BLaER1 treated with 17β-estradiol and CSF1 and Interleukin-3, amounts not matched to agents 10 nM and 100 nM (cell line): ENCODE results near the gene ARMC10.
A peak's percentile ranks its signal among the peaks of the same experiment; 100 is the strongest.

Experiments used
- H3K27ac ChIP-seq, 11 experiments: shearing (Covaris generic); formaldehyde crosslinking; 2 replicates each; pipeline ENCODE4 v1.8.1; 2022
- H3K27me3 ChIP-seq, 11 experiments: shearing (Covaris generic); formaldehyde crosslinking; 2 replicates each; pipeline ENCODE4 v1.8.1; 2022
- H3K36me3 ChIP-seq, 11 experiments: shearing (Covaris generic); formaldehyde crosslinking; 2 replicates each; pipeline ENCODE4 v1.8.1; 2022
- H3K4me1 ChIP-seq, 10 experiments: shearing (Covaris generic); formaldehyde crosslinking; 2 replicates each; pipeline ENCODE4 v1.8.1; 2022
- H3K4me2 ChIP-seq, 11 experiments: shearing (Covaris generic); formaldehyde crosslinking; 2 replicates each; pipeline ENCODE4 v1.8.1; 2022
- H3K4me3 ChIP-seq, 10 experiments: shearing (Covaris generic); formaldehyde crosslinking; 2 replicates each; pipeline ENCODE4 v1.8.1; 2022
- H3K9ac ChIP-seq, 11 experiments: shearing (Covaris generic); formaldehyde crosslinking; 2 replicates each; pipeline ENCODE4 v1.8.1; 2022
- H3K9me3 ChIP-seq, 11 experiments: shearing (Covaris generic); formaldehyde crosslinking; replicated peaks in 1 of 11; 2 replicates each; pipeline ENCODE4 v1.8.1; 2022
- H4K20me1 ChIP-seq, 11 experiments: shearing (Covaris generic); formaldehyde crosslinking; 2 replicates each; pipeline ENCODE4 v1.8.1; 2022
- Cebpa-rat ChIP-seq, 11 experiments: shearing (Covaris generic); IDR thresholded peaks; 2 replicates each; pipeline ENCODE4 v1.8.1; 2022

The ARMC10 gene

GRCh38 chr7:103115771-103116170 is 40.8 kb downstream of the ARMC10 start:
- no peaks in the 10 kb centered on the region for H3K27me3 ChIP-seq
- peaks cover 15 to 47% (median 26%) of the 10 kb centered on the region in 11 experiments for H3K36me3 ChIP-seq
- H3K4me1 ChIP-seq, result no peaks in the 10 kb centered on the region
- no peak overlapping the region for H3K4me3 ChIP-seq
- H3K9me3 ChIP-seq, result peaks cover 0 to 12% (median 5%) of the 10 kb centered on the region in 11 experiments; a peak in 11 of 22 replicates
- H3K9ac ChIP-seq, result no peak overlapping the region
- TF ChIP-seq Cebpa-rat (IDR thresholded peaks at IDR 0.05), result no peak
- no peak overlapping the region for H3K4me2 ChIP-seq
- H3K27ac ChIP-seq, result no peak overlapping the region
- H4K20me1 ChIP-seq, result no peaks in the 10 kb centered on the region

- Histone ChIP-seq H3K9me3 (peaks cover 0 to 8% (median 3%) of the 10 kb centered on the region in 11 experiments; a peak in 11 of 22 replicates), H3K4me3 (no peak overlapping the region), H3K4me1 (no peaks in the 10 kb centered on the region), H3K27me3 (no peaks in the 10 kb centered on the region), H3K27ac (no peak overlapping the region), H3K36me3 (peaks cover 22 to 54% (median 34%) of the 10 kb centered on the region in 11 experiments), H3K9ac (no peak overlapping the region), H3K4me2 (no peak overlapping the region), H4K20me1 (no peaks in the 10 kb centered on the region)
- no peak for TF ChIP-seq Cebpa-rat (IDR thresholded peaks at IDR 0.05)
These were observed 41.6 kb downstream of the ARMC10 start for GRCh38 chr7:103116511-103116910.

GRCh38 chr7:103116991-103117390 is 42.1 kb downstream of the ARMC10 start:
- Histone ChIP-seq H3K27me3 (no peaks in the 10 kb centered on the region), H3K4me2 (no peak overlapping the region), H3K4me3 (no peak overlapping the region), H3K4me1 (no peaks in the 10 kb centered on the region), H3K9ac (no peak overlapping the region), H3K36me3 (peaks cover 27 to 59% (median 35%) of the 10 kb centered on the region in 11 experiments), H4K20me1 (no peaks in the 10 kb centered on the region), H3K27ac (no peak overlapping the region), H3K9me3 (peaks cover 0 to 3% (median 0%) of the 10 kb centered on the region in 11 experiments; a peak in 7 of 22 replicates)
- no peak for TF ChIP-seq Cebpa-rat (IDR thresholded peaks at IDR 0.05)

- no peak for TF ChIP-seq Cebpa-rat (IDR thresholded peaks at IDR 0.05)
- Histone ChIP-seq H3K4me1 (no peaks in the 10 kb centered on the region), H3K27ac (no peak overlapping the region), H3K4me3 (no peak overlapping the region), H3K4me2 (no peak overlapping the region), H4K20me1 (no peaks in the 10 kb centered on the region), H3K36me3 (peaks cover 32 to 64% (median 40%) of the 10 kb centered on the region in 11 experiments), H3K9ac (no peak overlapping the region), H3K9me3 (no peaks in the 10 kb centered on the region), H3K27me3 (no peaks in the 10 kb centered on the region)
These were observed 42.5 kb downstream of the ARMC10 start for GRCh38 chr7:103117465-103117864.

GRCh38 chr7:103119791-103120291 is 44.9 kb downstream of the ARMC10 start:
- H3K4me1 ChIP-seq, result peaks cover 0 to 5% (median 0%) of the 10 kb centered on the region in 10 experiments; a peak in 1 of 20 replicates
- H3K36me3 ChIP-seq, result peaks cover 36 to 77% (median 52%) of the 10 kb centered on the region in 11 experiments
- H3K27me3 ChIP-seq, result no peaks in the 10 kb centered on the region
- no peaks in the 10 kb centered on the region for H3K9me3 ChIP-seq
- no peaks in the 10 kb centered on the region for H4K20me1 ChIP-seq
- H3K4me2 ChIP-seq, result no peak overlapping the region
- no peak overlapping the region for H3K9ac ChIP-seq
- no peak overlapping the region for H3K4me3 ChIP-seq
- TF ChIP-seq Cebpa-rat (IDR thresholded peaks at IDR 0.05), result no peak
- H3K27ac ChIP-seq, result no peak overlapping the region

GRCh38 chr7:103120362-103120761 is 45.4 kb downstream of the ARMC10 start:
- Histone ChIP-seq H3K4me3 (no peak overlapping the region), H3K27me3 (no peaks in the 10 kb centered on the region), H3K4me2 (no peak overlapping the region), H3K36me3 (peaks cover 36 to 72% (median 53%) of the 10 kb centered on the region in 11 experiments), H4K20me1 (no peaks in the 10 kb centered on the region), H3K27ac (no peak overlapping the region), H3K9ac (no peak overlapping the region), H3K4me1 (peaks cover 0 to 5% (median 0%) of the 10 kb centered on the region in 10 experiments; a peak in 1 of 20 replicates), H3K9me3 (no peaks in the 10 kb centered on the region)
- TF ChIP-seq Cebpa-rat (IDR thresholded peaks at IDR 0.05), result no peak

GRCh38 chr7:103121641-103122040 is 46.7 kb downstream of the ARMC10 start:
- Histone ChIP-seq H3K9me3 (no peaks in the 10 kb centered on the region), H3K4me3 (no peak overlapping the region), H3K27ac (no peak overlapping the region), H3K27me3 (no peaks in the 10 kb centered on the region), H3K4me1 (peaks cover 0 to 5% (median 0%) of the 10 kb centered on the region in 10 experiments; a peak in 1 of 20 replicates), H4K20me1 (no peaks in the 10 kb centered on the region), H3K36me3 (peaks cover 42 to 75% (median 62%) of the 10 kb centered on the region in 11 experiments), H3K4me2 (no peak overlapping the region), H3K9ac (no peak overlapping the region)
- no peak for TF ChIP-seq Cebpa-rat (IDR thresholded peaks at IDR 0.05)

GRCh38 chr7:103123529-103123928 is 48.6 kb downstream of the ARMC10 start:
- H3K4me2 ChIP-seq, result peak overlapping the region in 1 of 11 experiments; percentile 13; a peak in 1 of 22 replicates
- no peaks in the 10 kb centered on the region for H3K27me3 ChIP-seq
- H3K9ac ChIP-seq, result no peak overlapping the region
- peaks cover 50 to 89% (median 73%) of the 10 kb centered on the region in 11 experiments for H3K36me3 ChIP-seq
- no peak overlapping the region for H3K4me3 ChIP-seq
- H3K27ac ChIP-seq, result no peak overlapping the region
- no peaks in the 10 kb centered on the region for H4K20me1 ChIP-seq
- H3K4me1 ChIP-seq, result peaks cover 0 to 5% (median 0%) of the 10 kb centered on the region in 10 experiments; a peak in 1 of 20 replicates
- no peaks in the 10 kb centered on the region for H3K9me3 ChIP-seq
- no peak for TF ChIP-seq Cebpa-rat (IDR thresholded peaks at IDR 0.05)

GRCh38 chr7:103124429-103124979 is 49.6 kb downstream of the ARMC10 start:
- Histone ChIP-seq H3K4me2 (no peak overlapping the region), H3K27me3 (no peaks in the 10 kb centered on the region), H4K20me1 (no peaks in the 10 kb centered on the region), H3K4me3 (no peak overlapping the region), H3K9me3 (no peaks in the 10 kb centered on the region), H3K9ac (no peak overlapping the region), H3K36me3 (peaks cover 50 to 91% (median 72%) of the 10 kb centered on the region in 11 experiments), H3K27ac (no peak overlapping the region), H3K4me1 (peaks cover 0 to 5% (median 0%) of the 10 kb centered on the region in 10 experiments; a peak in 1 of 20 replicates)
- TF ChIP-seq Cebpa-rat (IDR thresholded peaks at IDR 0.05), result no peak

GRCh38 chr7:103127006-103127405 is 52.1 kb downstream of the ARMC10 start:
- H3K9ac ChIP-seq, result no peak overlapping the region
- H3K9me3 ChIP-seq, result no peaks in the 10 kb centered on the region
- H3K4me2 ChIP-seq, result no peak overlapping the region
- H3K4me3 ChIP-seq, result no peak overlapping the region
- H3K27ac ChIP-seq, result no peak overlapping the region
- H3K36me3 ChIP-seq, result peaks cover 27 to 66% (median 54%) of the 10 kb centered on the region in 11 experiments; a peak in 21 of 22 replicates
- no peaks in the 10 kb centered on the region for H3K27me3 ChIP-seq
- peaks cover 0 to 5% (median 0%) of the 10 kb centered on the region in 10 experiments; a peak in 1 of 20 replicates for H3K4me1 ChIP-seq
- no peak for TF ChIP-seq Cebpa-rat (IDR thresholded peaks at IDR 0.05)
- H4K20me1 ChIP-seq, result no peaks in the 10 kb centered on the region
